NCI-H748 (cell line): Measurements from ENCODE around the gene DHRS13.
A peak's percentile ranks its signal among the peaks of the same experiment; 100 is the strongest.
"Not testable (repeated sequence)": the region's sequence is repeated elsewhere in the genome, so short reads cannot be mapped to it uniquely, and the experiment has no call there.

Experiments
- DNase-seq: peaks from one replicate; lab custom pipeline; 2025; ENCODE audit not compliant: unreplicated experiment; lab: John Stamatoyannopoulos, UW

DHRS13 gene

GRCh38 chr17:28887871-28888471, 14.9 kb downstream of the DHRS13 start:
- no peak for DNase-seq

- DNase-seq, result no peak
Observed at GRCh38 chr17:28885951-28886350, 16.9 kb downstream of the DHRS13 start.

- no peak for DNase-seq
Observed at GRCh38 chr17:28885363-28885762, 17.5 kb downstream of the DHRS13 start.

- no peak for DNase-seq
Observed at GRCh38 chr17:28883967-28884702, 18.7 kb downstream of the DHRS13 start.

- no peak for DNase-seq
Observed at GRCh38 chr17:28882154-28882895, 20.6 kb downstream of the DHRS13 start.

- no peak for DNase-seq
Observed at GRCh38 chr17:28881533-28882056, 21.3 kb downstream of the DHRS13 start.

- no peak for DNase-seq
Observed at GRCh38 chr17:28880572-28880945, 22.3 kb downstream of the DHRS13 start.

GRCh38 chr17:28879886-28880571, 22.9 kb downstream of the DHRS13 start:
- DNase-seq, result no peak

GRCh38 chr17:28878981-28879380, 23.9 kb downstream of the DHRS13 start:
- peak; percentile 67 for DNase-seq

GRCh38 chr17:28878158-28878910, 24.5 kb downstream of the DHRS13 start:
- no peak for DNase-seq

- DNase-seq, result not testable (repeated sequence)
Observed at GRCh38 chr17:28877150-28877711, 25.6 kb downstream of the DHRS13 start.

GRCh38 chr17:28875848-28876550, 26.9 kb downstream of the DHRS13 start:
- DNase-seq, result no peak

GRCh38 chr17:28874750-28875149, 28.1 kb downstream of the DHRS13 start:
- no peak for DNase-seq

- no peak for DNase-seq
Observed at GRCh38 chr17:28873839-28874238, 29.0 kb downstream of the DHRS13 start.

- DNase-seq, result no peak
Observed at GRCh38 chr17:28871056-28871579, 31.8 kb downstream of the DHRS13 start.

GRCh38 chr17:28867276-28867675, 35.6 kb downstream of the DHRS13 start:
- DNase-seq, result no peak

- DNase-seq, result no peak
Observed at GRCh38 chr17:28865946-28866752, 36.7 kb downstream of the DHRS13 start.

GRCh38 chr17:28864991-28865849, 37.7 kb downstream of the DHRS13 start:
- DNase-seq, result no peak
